Liver (tissue), 9 donors: ENCODE results near the gene GP1BB. TPM values are rescaled to one million over a fixed set of nuclear protein-coding genes. Genes with fewer than 3 reads are reported as not detected.

Source experiments
- DNase-seq: peaks from one replicate; pipeline ENCODE4 v3.0.0-alpha.2; 2017; ENCODE audit warnings: low spot score
- H3K27ac ChIP-seq, 2 donors: one replicate each; pipeline ENCODE4 v1.7.0; 2013; ENCODE audit warnings: inconsistent platforms in 2 of 2, low read length in 2 of 2, control low read depth in 1 of 2, low read depth in 1 of 2, mild to moderate bottlenecking in 1 of 2
- H3K27me3 ChIP-seq, 4 donors: one replicate each; pipeline versions ENCODE4 v1.6.1 to v1.7.0; 2013; ENCODE audit warnings: low read length in 3 of 4, inconsistent platforms in 1 of 4, mild to moderate bottlenecking in 1 of 4, moderate library complexity in 1 of 4; ENCODE audit not compliant: control insufficient read depth in 4 of 4, insufficient read depth in 4 of 4
- H3K36me3 ChIP-seq, 4 donors: one replicate each; pipeline versions ENCODE4 v1.6.1 to v1.7.0; 2013; ENCODE audit warnings: low read length in 3 of 4, mild to moderate bottlenecking in 3 of 4, low read depth in 1 of 4, moderate library complexity in 1 of 4; ENCODE audit not compliant: control insufficient read depth in 4 of 4, insufficient read depth in 3 of 4
- H3K4me1 ChIP-seq, 4 donors: one replicate each; pipeline versions ENCODE4 v1.6.1 to v1.7.0; 2013; ENCODE audit warnings: low read length in 3 of 4, mild to moderate bottlenecking in 3 of 4, moderate library complexity in 1 of 4; ENCODE audit not compliant: control insufficient read depth in 4 of 4, insufficient read depth in 4 of 4
- H3K4me3 ChIP-seq, 3 donors: one replicate each; pipeline versions ENCODE4 v1.6.1 to v1.7.0; 2013; ENCODE audit warnings: low read length in 3 of 3, control low read depth in 1 of 3, low read depth in 1 of 3, mild to moderate bottlenecking in 1 of 3
- H3K9ac ChIP-seq, 2 donors: one replicate each; pipeline ENCODE4 v1.7.0; 2013; ENCODE audit warnings: low read length in 2 of 2, mild to moderate bottlenecking in 2 of 2, moderate library complexity in 2 of 2, control low read depth in 1 of 2, low read depth in 1 of 2
- H3K9me3 ChIP-seq, 4 donors: one replicate each; pipeline versions ENCODE4 v1.6.1 to v1.7.0; 2013; ENCODE audit warnings: low read length in 3 of 4; ENCODE audit not compliant: control insufficient read depth in 4 of 4
- EGR1 ChIP-seq, 2 donors: IDR thresholded peaks; 2 replicates each; pipeline ENCODE4 v1.6.1; 2016 to 2018; ENCODE audit warnings: antibody characterized with exemption in 2 of 2, low read depth in 2 of 2
- FOXA1 ChIP-seq: IDR thresholded peaks from 2 replicates; pipeline ENCODE4 v1.6.1; 2016; ENCODE audit warnings: antibody characterized with exemption
- FOXA2 ChIP-seq: IDR thresholded peaks from 2 replicates; pipeline ENCODE4 v1.6.1; 2016; ENCODE audit warnings: antibody characterized with exemption
- GABPA ChIP-seq, 2 donors: IDR thresholded peaks in 1 of 2; conservative IDR thresholded peaks in 1 of 2; 2 replicates each; pipeline ENCODE4 v1.6.1; 2016; ENCODE audit warnings: antibody characterized with exemption in 2 of 2, mild to moderate bottlenecking in 1 of 2, moderate library complexity in 1 of 2
- HNF4A ChIP-seq, 2 donors: conservative IDR thresholded peaks; 2 replicates each; pipeline ENCODE4 v1.6.1; 2016; ENCODE audit warnings: antibody characterized with exemption in 2 of 2, mild to moderate bottlenecking in 2 of 2
- HNF4G ChIP-seq: IDR thresholded peaks from 2 replicates; pipeline ENCODE4 v1.6.1; 2016; ENCODE audit warnings: antibody characterized with exemption
- JUND ChIP-seq, 2 donors: IDR thresholded peaks; 2 replicates each; pipeline ENCODE4 v1.6.1; 2016; ENCODE audit warnings: antibody characterized with exemption in 2 of 2
- NR2F2 ChIP-seq: IDR thresholded peaks from 2 replicates; pipeline ENCODE4 v1.6.1; 2016; ENCODE audit warnings: antibody characterized with exemption
- RAD21 ChIP-seq, 2 donors: IDR thresholded peaks; 2 replicates each; pipeline ENCODE4 v1.6.1; 2016; ENCODE audit warnings: antibody characterized with exemption in 2 of 2, mild to moderate bottlenecking in 2 of 2
- RXRA ChIP-seq, 2 donors: IDR thresholded peaks; 2 replicates each; pipeline ENCODE4 v1.6.1; 2017 to 2018; ENCODE audit warnings: antibody characterized with exemption in 2 of 2, mild to moderate bottlenecking in 1 of 2
- SP1 ChIP-seq: IDR thresholded peaks from 2 replicates; pipeline ENCODE4 v1.6.1; 2018; ENCODE audit warnings: antibody characterized with exemption, mild to moderate bottlenecking
- TAF1 ChIP-seq: conservative IDR thresholded peaks from 2 replicates; pipeline ENCODE4 v1.6.1; 2016; ENCODE audit warnings: antibody characterized with exemption, mild to moderate bottlenecking
- YY1 ChIP-seq: IDR thresholded peaks from 2 replicates; pipeline ENCODE4 v1.6.1; 2016; ENCODE audit warnings: antibody characterized with exemption, mild to moderate bottlenecking
- WGBS: extraction: QIAGEN DNeasy Blood & Tissue Kit; methylation state at CpG from one replicate; pipeline ENCODE4 v1.1.7; 2013; 5-methylcytosine and 5-hydroxymethylcytosine counted together
- polyA plus RNA-seq, 2 donors: library from polyadenylated mRNA; stranded (reverse) in 1 of 2; unstranded in 1 of 2; fragments of 200-250 nt in 1 of 2; fragments of >200 nt in 1 of 2; fragmentation: Nextera tagmentation in 1 of 2; extraction: Ambion mirVana in 1 of 2; gene quantifications; one replicate each; pipeline versions ENCODE4 v1.2.1 to v1.2.3, GENCODE V29; 2013 to 2015
- total RNA-seq, 2 donors: library from RNA; depleted of rRNA; stranded (reverse); fragments of >200 nt; gene quantifications; one replicate each; pipeline ENCODE4 v1.2.3, GENCODE V29; 2014
- TF ChIP-seq, protein P1 (sequence below): IDR thresholded peaks from 2 replicates; pipeline ENCODE4 v1.6.1; 2016; ENCODE audit warnings: antibody characterized with exemption
- TF ChIP-seq, protein P2 (sequence below): IDR thresholded peaks from 2 replicates; pipeline ENCODE4 v1.6.1; 2016; ENCODE audit warnings: antibody characterized with exemption
- TF ChIP-seq, protein P3 (sequence below): fragments of 150-350 bp; IDR thresholded peaks from 2 replicates; pipeline ENCODE4 v1.5.1; 2017; ENCODE audit warnings: improper control_type of control experiment, low read depth, low read length; ENCODE audit not compliant: missing input control
- TF ChIP-seq, protein P4 (sequence below): IDR thresholded peaks from 2 replicates; pipeline ENCODE4 v1.6.1; 2016; ENCODE audit warnings: antibody characterized with exemption
- TF ChIP-seq, protein P5 (sequence below): IDR thresholded peaks from 2 replicates; pipeline ENCODE4 v1.6.1; 2016; ENCODE audit warnings: antibody characterized with exemption, mild to moderate bottlenecking
- donor health status: healthy.
- donor health status: healthy.
- donor health status: healthy.
- donor health status: healthy.
- donor health status: healthy.

Gene GP1BB
- total and polyA plus RNA-seq, 4 donors: 0.38 to 5.7 (median 0.51) TPM; not detected in 1

DNA sequence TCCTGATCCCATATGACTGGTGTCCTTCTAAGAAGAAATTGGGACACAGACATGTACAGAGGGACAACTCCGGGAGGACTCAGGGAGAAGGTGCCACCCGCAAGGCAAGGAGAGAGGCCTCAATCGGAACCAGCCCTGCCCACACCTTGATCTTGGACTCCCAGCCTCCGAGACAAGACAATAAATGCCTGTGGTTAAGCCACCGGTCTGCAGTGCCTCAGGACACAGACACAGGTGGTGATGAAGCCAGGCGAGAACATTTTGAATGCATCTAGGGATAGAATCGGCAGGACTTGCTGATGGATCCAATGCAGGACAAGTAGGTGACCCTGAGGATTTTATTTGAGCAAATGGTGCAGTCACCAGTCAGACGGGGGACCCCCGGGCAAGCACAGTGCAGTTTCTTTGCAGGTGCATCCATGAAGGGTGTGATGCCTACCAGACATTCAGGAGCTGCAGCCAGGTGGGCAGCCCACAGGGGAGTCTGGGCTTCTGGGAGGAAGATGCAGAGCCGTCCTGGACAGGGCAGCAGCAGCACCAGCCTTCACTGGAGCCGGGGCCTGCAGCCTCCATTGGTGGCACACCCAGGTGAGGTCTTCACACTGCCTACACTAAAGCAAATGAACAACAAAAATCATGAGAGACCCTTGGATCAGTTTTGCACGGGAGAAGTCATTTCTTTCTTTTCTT, 29.2 kb upstream of the GP1BB start:
- H3K9ac ChIP-seq: no peak overlapping the region
- H3K9me3 ChIP-seq: no peaks in the 10 kb centered on the region
- TF ChIP-seq NR2F2 (no peak), RAD21 (IDR thresholded peaks at IDR 0.05) (no peak), RXRA (IDR thresholded peaks at IDR 0.05) (no peak), GABPA (IDR thresholded peaks at IDR 0.05 in 1 of 2, conservative IDR thresholded peaks at IDR 0.05 in 1 of 2) (no peak), TAF1 (no peak), FOXA1 (no peak), FOXA2 (no peak), HNF4A (conservative IDR thresholded peaks at IDR 0.05) (no peak), YY1 (no peak), EGR1 (IDR thresholded peaks at IDR 0.05; ENCODE audit: low read depth in 2 of 2) (no peak), JUND (IDR thresholded peaks at IDR 0.05) (no peak), SP1 (no peak), HNF4G (no peak)
- TF ChIP-seq, protein P1, sequence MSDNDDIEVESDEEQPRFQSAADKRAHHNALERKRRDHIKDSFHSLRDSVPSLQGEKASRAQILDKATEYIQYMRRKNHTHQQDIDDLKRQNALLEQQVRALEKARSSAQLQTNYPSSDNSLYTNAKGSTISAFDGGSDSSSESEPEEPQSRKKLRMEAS: no peak
- TF ChIP-seq, protein P2, sequence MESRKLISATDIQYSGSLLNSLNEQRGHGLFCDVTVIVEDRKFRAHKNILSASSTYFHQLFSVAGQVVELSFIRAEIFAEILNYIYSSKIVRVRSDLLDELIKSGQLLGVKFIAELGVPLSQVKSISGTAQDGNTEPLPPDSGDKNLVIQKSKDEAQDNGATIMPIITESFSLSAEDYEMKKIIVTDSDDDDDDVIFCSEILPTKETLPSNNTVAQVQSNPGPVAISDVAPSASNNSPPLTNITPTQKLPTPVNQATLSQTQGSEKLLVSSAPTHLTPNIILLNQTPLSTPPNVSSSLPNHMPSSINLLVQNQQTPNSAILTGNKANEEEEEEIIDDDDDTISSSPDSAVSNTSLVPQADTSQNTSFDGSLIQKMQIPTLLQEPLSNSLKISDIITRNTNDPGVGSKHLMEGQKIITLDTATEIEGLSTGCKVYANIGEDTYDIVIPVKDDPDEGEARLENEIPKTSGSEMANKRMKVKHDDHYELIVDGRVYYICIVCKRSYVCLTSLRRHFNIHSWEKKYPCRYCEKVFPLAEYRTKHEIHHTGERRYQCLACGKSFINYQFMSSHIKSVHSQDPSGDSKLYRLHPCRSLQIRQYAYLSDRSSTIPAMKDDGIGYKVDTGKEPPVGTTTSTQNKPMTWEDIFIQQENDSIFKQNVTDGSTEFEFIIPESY: no peak
- TF ChIP-seq, protein P3, sequence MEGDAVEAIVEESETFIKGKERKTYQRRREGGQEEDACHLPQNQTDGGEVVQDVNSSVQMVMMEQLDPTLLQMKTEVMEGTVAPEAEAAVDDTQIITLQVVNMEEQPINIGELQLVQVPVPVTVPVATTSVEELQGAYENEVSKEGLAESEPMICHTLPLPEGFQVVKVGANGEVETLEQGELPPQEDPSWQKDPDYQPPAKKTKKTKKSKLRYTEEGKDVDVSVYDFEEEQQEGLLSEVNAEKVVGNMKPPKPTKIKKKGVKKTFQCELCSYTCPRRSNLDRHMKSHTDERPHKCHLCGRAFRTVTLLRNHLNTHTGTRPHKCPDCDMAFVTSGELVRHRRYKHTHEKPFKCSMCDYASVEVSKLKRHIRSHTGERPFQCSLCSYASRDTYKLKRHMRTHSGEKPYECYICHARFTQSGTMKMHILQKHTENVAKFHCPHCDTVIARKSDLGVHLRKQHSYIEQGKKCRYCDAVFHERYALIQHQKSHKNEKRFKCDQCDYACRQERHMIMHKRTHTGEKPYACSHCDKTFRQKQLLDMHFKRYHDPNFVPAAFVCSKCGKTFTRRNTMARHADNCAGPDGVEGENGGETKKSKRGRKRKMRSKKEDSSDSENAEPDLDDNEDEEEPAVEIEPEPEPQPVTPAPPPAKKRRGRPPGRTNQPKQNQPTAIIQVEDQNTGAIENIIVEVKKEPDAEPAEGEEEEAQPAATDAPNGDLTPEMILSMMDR: no peak
- TF ChIP-seq, protein P4, sequence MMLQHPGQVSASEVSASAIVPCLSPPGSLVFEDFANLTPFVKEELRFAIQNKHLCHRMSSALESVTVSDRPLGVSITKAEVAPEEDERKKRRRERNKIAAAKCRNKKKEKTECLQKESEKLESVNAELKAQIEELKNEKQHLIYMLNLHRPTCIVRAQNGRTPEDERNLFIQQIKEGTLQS: no peak
- TF ChIP-seq, protein P5, sequence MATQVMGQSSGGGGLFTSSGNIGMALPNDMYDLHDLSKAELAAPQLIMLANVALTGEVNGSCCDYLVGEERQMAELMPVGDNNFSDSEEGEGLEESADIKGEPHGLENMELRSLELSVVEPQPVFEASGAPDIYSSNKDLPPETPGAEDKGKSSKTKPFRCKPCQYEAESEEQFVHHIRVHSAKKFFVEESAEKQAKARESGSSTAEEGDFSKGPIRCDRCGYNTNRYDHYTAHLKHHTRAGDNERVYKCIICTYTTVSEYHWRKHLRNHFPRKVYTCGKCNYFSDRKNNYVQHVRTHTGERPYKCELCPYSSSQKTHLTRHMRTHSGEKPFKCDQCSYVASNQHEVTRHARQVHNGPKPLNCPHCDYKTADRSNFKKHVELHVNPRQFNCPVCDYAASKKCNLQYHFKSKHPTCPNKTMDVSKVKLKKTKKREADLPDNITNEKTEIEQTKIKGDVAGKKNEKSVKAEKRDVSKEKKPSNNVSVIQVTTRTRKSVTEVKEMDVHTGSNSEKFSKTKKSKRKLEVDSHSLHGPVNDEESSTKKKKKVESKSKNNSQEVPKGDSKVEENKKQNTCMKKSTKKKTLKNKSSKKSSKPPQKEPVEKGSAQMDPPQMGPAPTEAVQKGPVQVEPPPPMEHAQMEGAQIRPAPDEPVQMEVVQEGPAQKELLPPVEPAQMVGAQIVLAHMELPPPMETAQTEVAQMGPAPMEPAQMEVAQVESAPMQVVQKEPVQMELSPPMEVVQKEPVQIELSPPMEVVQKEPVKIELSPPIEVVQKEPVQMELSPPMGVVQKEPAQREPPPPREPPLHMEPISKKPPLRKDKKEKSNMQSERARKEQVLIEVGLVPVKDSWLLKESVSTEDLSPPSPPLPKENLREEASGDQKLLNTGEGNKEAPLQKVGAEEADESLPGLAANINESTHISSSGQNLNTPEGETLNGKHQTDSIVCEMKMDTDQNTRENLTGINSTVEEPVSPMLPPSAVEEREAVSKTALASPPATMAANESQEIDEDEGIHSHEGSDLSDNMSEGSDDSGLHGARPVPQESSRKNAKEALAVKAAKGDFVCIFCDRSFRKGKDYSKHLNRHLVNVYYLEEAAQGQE: no peak
- H3K27ac ChIP-seq: no peak overlapping the region
- H3K27me3 ChIP-seq: peaks cover 0 to 4% (median 0%) of the 10 kb centered on the region in 4 donors
- no peak for DNase-seq
- H3K36me3 ChIP-seq: no peaks in the 10 kb centered on the region
- H3K4me1 ChIP-seq: no peaks in the 10 kb centered on the region
- no peak overlapping the region for H3K4me3 ChIP-seq
- WGBS: 90% methylated on average over 12 of the region's 12 CpGs
